HFFc6 (cell line): ENCODE results near the gene ALDH3B1. TPM values are rescaled to one million over a fixed set of nuclear protein-coding genes. Genes with fewer than 3 reads are reported as not detected.

ENCODE experiments used
- DNase-seq: peaks from one replicate; pipeline ENCODE4 v3.0.0-alpha.2; 2018
- H3K27ac Mint-ChIP-seq: 2 replicates; pipeline ENCODE4 v1.8.0; 2020; ENCODE audit warnings: mild to moderate bottlenecking, mixed read lengths
- H3K27me3 Mint-ChIP-seq: 2 replicates; pipeline ENCODE4 v1.8.0; 2021; ENCODE audit warnings: mild to moderate bottlenecking, moderate library complexity, mixed read lengths; ENCODE audit not compliant: insufficient read depth
- H3K36me3 Mint-ChIP-seq: 2 replicates; pipeline ENCODE4 v1.8.0; 2021; ENCODE audit warnings: low read depth, mixed read lengths
- H3K4me1 Mint-ChIP-seq: 2 replicates; pipeline ENCODE4 v1.8.0; 2020; ENCODE audit warnings: low read depth, mixed read lengths
- H3K4me3 Mint-ChIP-seq: 2 replicates; pipeline ENCODE4 v1.8.0; 2020; ENCODE audit warnings: mild to moderate bottlenecking, moderate library complexity, mixed read lengths
- H3K9me3 Mint-ChIP-seq: 2 replicates; pipeline ENCODE4 v1.8.0; 2020; ENCODE audit warnings: mild to moderate bottlenecking, mixed read lengths
- CTCF ChIP-seq: fragments of 200-600 bp; sonication (generic); IDR thresholded peaks from 2 replicates; pipeline ENCODE4 v1.5.0; 2021; ENCODE audit warnings: antibody characterized with exemption, mild to moderate bottlenecking
- total RNA-seq, 6 experiments: library from RNA; stranded (reverse); fragmentation: NEBNext Ultra II Directional; extraction: Animal tissue kit (Norgen Biotek cat#: 25700); gene quantifications; 2 replicates in 1 of 6; 3 replicates in 5 of 6; pipeline ENCODE4 v1.2.3, GENCODE V29; 2021

The ALDH3B1 gene
- total RNA-seq, 6 experiments from 2014 or later = 29.5 to 47.4 (median 43.4) TPM

- Mint-ChIP-seq H3K27ac (no peak overlapping the region), H3K9me3 (no peaks in the 10 kb centered on the region), H3K36me3 (peaks cover 12% of the 10 kb centered on the region; the same call in 1 of the 2 replicates), H3K4me1 (no peaks in the 10 kb centered on the region), H3K4me3 (no peak overlapping the region), H3K27me3 (no peaks in the 10 kb centered on the region)
- TF ChIP-seq CTCF = no peak
- DNase-seq = no peak
Measured at GRCh38 chr11:68065841-68066240, 55.7 kb downstream of the ALDH3B1 start.

- no peak overlapping the region for H3K27ac Mint-ChIP-seq
- H3K9me3 Mint-ChIP-seq = no peaks in the 10 kb centered on the region
- no peak overlapping the region for H3K4me3 Mint-ChIP-seq
- no peaks in the 10 kb centered on the region for H3K4me1 Mint-ChIP-seq
- H3K36me3 Mint-ChIP-seq = peaks cover 9% of the 10 kb centered on the region; the same call in 1 of the 2 replicates
- no peaks in the 10 kb centered on the region for H3K27me3 Mint-ChIP-seq
- no peak for DNase-seq
- TF ChIP-seq CTCF = no peak
Measured at GRCh38 chr11:68066742-68067141, 56.6 kb downstream of the ALDH3B1 start.

- H3K27ac Mint-ChIP-seq = no peak overlapping the region
- no peaks in the 10 kb centered on the region for H3K9me3 Mint-ChIP-seq
- H3K4me3 Mint-ChIP-seq = no peak overlapping the region
- no peaks in the 10 kb centered on the region for H3K27me3 Mint-ChIP-seq
- H3K36me3 Mint-ChIP-seq = peaks cover 9% of the 10 kb centered on the region; the same call in 1 of the 2 replicates
- no peak for TF ChIP-seq CTCF
- no peak for DNase-seq
- no peaks in the 10 kb centered on the region for H3K4me1 Mint-ChIP-seq
Measured at GRCh38 chr11:68067991-68068390, 57.9 kb downstream of the ALDH3B1 start.

- TF ChIP-seq CTCF = no peak
- no peak overlapping the region for H3K27ac Mint-ChIP-seq
- no peak overlapping the region for H3K4me3 Mint-ChIP-seq
- no peaks in the 10 kb centered on the region for H3K27me3 Mint-ChIP-seq
- H3K9me3 Mint-ChIP-seq = no peaks in the 10 kb centered on the region
- H3K4me1 Mint-ChIP-seq = no peaks in the 10 kb centered on the region
- DNase-seq = no peak
- H3K36me3 Mint-ChIP-seq = peaks cover 9% of the 10 kb centered on the region; the same call in 1 of the 2 replicates
Measured at GRCh38 chr11:68071281-68072048, 61.3 kb downstream of the ALDH3B1 start.

GRCh38 chr11:68074584-68075352 is 64.6 kb downstream of the ALDH3B1 start:
- Mint-ChIP-seq H3K4me1 (no peaks in the 10 kb centered on the region), H3K4me3 (no peak overlapping the region), H3K36me3 (peaks cover 3% of the 10 kb centered on the region; the same call in 1 of the 2 replicates), H3K27ac (no peak overlapping the region), H3K9me3 (no peaks in the 10 kb centered on the region), H3K27me3 (no peaks in the 10 kb centered on the region)
- DNase-seq = no peak
- TF ChIP-seq CTCF = no peak
